HUES48 (cell line): ENCODE results near the gene PRR3.

Experiments used
- H3K27ac ChIP-seq: one replicate; pipeline ENCODE4 v1.7.0; 2013; ENCODE audit warnings: low read depth, low read length, inconsistent platforms
- H3K27me3 ChIP-seq: 2 replicates; pipeline ENCODE4 v1.6.1; 2013; ENCODE audit warnings: mild to moderate bottlenecking, low read length; ENCODE audit not compliant: control insufficient read depth, insufficient read depth
- H3K36me3 ChIP-seq: 2 replicates; pipeline ENCODE4 v1.6.1; 2013; ENCODE audit warnings: low read length; ENCODE audit not compliant: control insufficient read depth, insufficient read depth
- H3K4me1 ChIP-seq: 2 replicates; pipeline ENCODE4 v1.6.1; 2013; ENCODE audit warnings: mild to moderate bottlenecking, low read length; ENCODE audit not compliant: control insufficient read depth, insufficient read depth
- H3K4me3 ChIP-seq: 2 replicates; pipeline ENCODE4 v1.5.1; 2013; ENCODE audit warnings: mild to moderate bottlenecking, low read depth, low read length
- H3K9ac ChIP-seq: 2 replicates; pipeline ENCODE4 v1.6.1; 2013; ENCODE audit warnings: mild to moderate bottlenecking, low read depth, low read length, moderate library complexity
- H3K9me3 ChIP-seq: 2 replicates; pipeline ENCODE4 v1.6.1; 2013; ENCODE audit warnings: low read length; ENCODE audit not compliant: control insufficient read depth, insufficient read depth

The PRR3 gene

GRCh38 chr6:30599625-30600324, 42.7 kb downstream of the PRR3 start:
- Histone ChIP-seq H3K9ac (no peak overlapping the region), H3K27ac (no peak overlapping the region), H3K36me3 (peaks cover 57% of the 10 kb centered on the region), H3K4me3 (no peak overlapping the region), H3K4me1 (no peaks in the 10 kb centered on the region), H3K9me3 (0 out of 2 replicates have a peak, but pooled peaks cover 3% of the 10 kb centered on the region), H3K27me3 (no peaks in the 10 kb centered on the region)

- no peaks in the 10 kb centered on the region for H3K4me1 ChIP-seq
- H3K27ac ChIP-seq: no peak overlapping the region
- no peak overlapping the region for H3K9ac ChIP-seq
- H3K4me3 ChIP-seq: no peak overlapping the region
- peaks cover 61% of the 10 kb centered on the region for H3K36me3 ChIP-seq
- H3K9me3 ChIP-seq: 0 out of 2 replicates have a peak, but pooled peaks cover 3% of the 10 kb centered on the region
- H3K27me3 ChIP-seq: no peaks in the 10 kb centered on the region
Measured at GRCh38 chr6:30600451-30600961, 43.4 kb downstream of the PRR3 start.

- no peak overlapping the region for H3K9ac ChIP-seq
- no peaks in the 10 kb centered on the region for H3K27me3 ChIP-seq
- no peaks in the 10 kb centered on the region for H3K4me1 ChIP-seq
- 0 out of 2 replicates have a peak, but pooled peaks cover 3% of the 10 kb centered on the region for H3K9me3 ChIP-seq
- no peak overlapping the region for H3K27ac ChIP-seq
- no peak overlapping the region for H3K4me3 ChIP-seq
- peaks cover 69% of the 10 kb centered on the region for H3K36me3 ChIP-seq
Measured at GRCh38 chr6:30601436-30601814, 44.3 kb downstream of the PRR3 start.

GRCh38 chr6:30601815-30602641, 44.9 kb downstream of the PRR3 start:
- Histone ChIP-seq H3K36me3 (peaks cover 75% of the 10 kb centered on the region), H3K9ac (no peak overlapping the region), H3K4me3 (no peak overlapping the region), H3K27ac (no peak overlapping the region), H3K27me3 (no peaks in the 10 kb centered on the region), H3K9me3 (0 out of 2 replicates have a peak, but pooled peaks cover 3% of the 10 kb centered on the region), H3K4me1 (no peaks in the 10 kb centered on the region)

- Histone ChIP-seq H3K4me1 (no peaks in the 10 kb centered on the region), H3K9ac (no peak overlapping the region), H3K4me3 (no peak overlapping the region), H3K36me3 (peaks cover 94% of the 10 kb centered on the region), H3K27ac (no peak overlapping the region), H3K27me3 (no peaks in the 10 kb centered on the region), H3K9me3 (0 out of 2 replicates have a peak, but pooled peaks cover 3% of the 10 kb centered on the region)
Measured at GRCh38 chr6:30603961-30604360, 46.9 kb downstream of the PRR3 start.

GRCh38 chr6:30610065-30610464, 53.0 kb downstream of the PRR3 start:
- H3K9me3 ChIP-seq: no peaks in the 10 kb centered on the region
- peaks cover 8% of the 10 kb centered on the region for H3K4me1 ChIP-seq
- H3K27me3 ChIP-seq: no peaks in the 10 kb centered on the region
- no peak overlapping the region for H3K9ac ChIP-seq
- H3K27ac ChIP-seq: no peak overlapping the region
- peaks cover 79% of the 10 kb centered on the region for H3K36me3 ChIP-seq
- no peak overlapping the region for H3K4me3 ChIP-seq

- no peaks in the 10 kb centered on the region for H3K27me3 ChIP-seq
- H3K9ac ChIP-seq: no peak overlapping the region
- H3K36me3 ChIP-seq: peaks cover 73% of the 10 kb centered on the region
- H3K27ac ChIP-seq: no peak overlapping the region
- no peak overlapping the region for H3K4me3 ChIP-seq
- no peaks in the 10 kb centered on the region for H3K9me3 ChIP-seq
- H3K4me1 ChIP-seq: peaks cover 14% of the 10 kb centered on the region
Measured at GRCh38 chr6:30611150-30611855, 54.2 kb downstream of the PRR3 start.

- Histone ChIP-seq H3K27ac (no peak overlapping the region), H3K9me3 (no peaks in the 10 kb centered on the region), H3K4me1 (peaks cover 14% of the 10 kb centered on the region), H3K4me3 (no peak overlapping the region), H3K9ac (no peak overlapping the region), H3K36me3 (peaks cover 73% of the 10 kb centered on the region), H3K27me3 (no peaks in the 10 kb centered on the region)
Measured at GRCh38 chr6:30611856-30612194, 54.7 kb downstream of the PRR3 start.

GRCh38 chr6:30612213-30612612, 55.1 kb downstream of the PRR3 start:
- Histone ChIP-seq H3K9me3 (no peaks in the 10 kb centered on the region), H3K4me3 (no peak overlapping the region), H3K9ac (no peak overlapping the region), H3K27me3 (no peaks in the 10 kb centered on the region), H3K36me3 (peaks cover 70% of the 10 kb centered on the region), H3K27ac (no peak overlapping the region), H3K4me1 (peaks cover 14% of the 10 kb centered on the region)

GRCh38 chr6:30612687-30613248, 55.7 kb downstream of the PRR3 start:
- H3K36me3 ChIP-seq: peaks cover 64% of the 10 kb centered on the region

More at GRCh38 chr6:30612687-30613248, 55.7 kb downstream of the PRR3 start:
- peak overlapping the region; percentile 63 for H3K27ac ChIP-seq
- H3K27me3 ChIP-seq: no peaks in the 10 kb centered on the region
- H3K9me3 ChIP-seq: no peaks in the 10 kb centered on the region
- no peak overlapping the region for H3K9ac ChIP-seq
- H3K4me1 ChIP-seq: peaks cover 14% of the 10 kb centered on the region
- H3K4me3 ChIP-seq: no peak overlapping the region
